Epithelial cell of prostate (primary cell): ENCODE data around the gene DIDO1.
"Not testable (repeated sequence)": the region's sequence is repeated elsewhere in the genome, so short reads cannot be mapped to it uniquely, and the experiment has no call there.

Source experiments
- DNase-seq: peaks from one replicate; pipeline ENCODE4 v3.0.0-alpha.2; 2011; ENCODE audit warnings: low read depth, low spot score
- H3K27ac ChIP-seq: fragments of 450-650 bp; 2 replicates; pipeline ENCODE4 v1.5.1; 2017; ENCODE audit warnings: mild to moderate bottlenecking

Gene DIDO1

GRCh38 chr20:62962891-62963613 is 36.7 kb upstream of the DIDO1 start:
- DNase-seq: no peak
- no peak overlapping the region for H3K27ac ChIP-seq

- no peak overlapping the region for H3K27ac ChIP-seq
- DNase-seq: no peak
Measured at GRCh38 chr20:62962221-62962879, 36.0 kb upstream of the DIDO1 start.

- no peak overlapping the region for H3K27ac ChIP-seq
- DNase-seq: no peak
Measured at GRCh38 chr20:62961799-62962198, 35.5 kb upstream of the DIDO1 start.

- no peak overlapping the region for H3K27ac ChIP-seq
- no peak for DNase-seq
Measured at GRCh38 chr20:62961310-62961783, 35.0 kb upstream of the DIDO1 start.

- not testable (repeated sequence) for DNase-seq
Measured at GRCh38 chr20:62960446-62961309, 34.4 kb upstream of the DIDO1 start.

GRCh38 chr20:62959998-62960436 is 33.7 kb upstream of the DIDO1 start:
- no peak for DNase-seq
- H3K27ac ChIP-seq: no peak overlapping the region

More at GRCh38 chr20:62960446-62961309, 34.4 kb upstream of the DIDO1 start:
- not testable (repeated sequence) for H3K27ac ChIP-seq

GRCh38 chr20:62959101-62959971 is 33.0 kb upstream of the DIDO1 start:
- no peak for DNase-seq

GRCh38 chr20:62958388-62959100 is 32.2 kb upstream of the DIDO1 start:
- H3K27ac ChIP-seq: no peak overlapping the region
- DNase-seq: no peak

More at GRCh38 chr20:62959101-62959971, 33.0 kb upstream of the DIDO1 start:
- H3K27ac ChIP-seq: no peak overlapping the region

- no peak overlapping the region for H3K27ac ChIP-seq
- no peak for DNase-seq
Measured at GRCh38 chr20:62957136-62958117, 31.1 kb upstream of the DIDO1 start.

- DNase-seq: no peak
- H3K27ac ChIP-seq: no peak overlapping the region
Measured at GRCh38 chr20:62956387-62957135, 30.3 kb upstream of the DIDO1 start.

- DNase-seq: no peak
- H3K27ac ChIP-seq: no peak overlapping the region
Measured at GRCh38 chr20:62955519-62956386, 29.4 kb upstream of the DIDO1 start.

- H3K27ac ChIP-seq: no peak overlapping the region
- DNase-seq: no peak
Measured at GRCh38 chr20:62953839-62954703, 27.8 kb upstream of the DIDO1 start.

- no peak overlapping the region for H3K27ac ChIP-seq
- DNase-seq: no peak
Measured at GRCh38 chr20:62952968-62953838, 26.9 kb upstream of the DIDO1 start.

GRCh38 chr20:62952373-62952967 is 26.2 kb upstream of the DIDO1 start, which contains the start of gene SLC17A9:
SLC17A9 (plus strand) TSS chr20:62952709; CDS start chr20:62952831, 122 bp downstream.
- DNase-seq: no peak
- H3K27ac ChIP-seq: no peak within 1 kb of the TSS
